Endothelial cell of umbilical vein (primary cell): Measurements from ENCODE around the gene LRRC71. TPM values are rescaled to one million over a fixed set of nuclear protein-coding genes. Genes with fewer than 3 reads are reported as not detected.

Experiments used
- BruUV-seq: library from RNA; stranded (reverse); fragments of 400-500 nt; replicated peaks from 2 replicates; lab custom pipeline; 2021; lab: Mats Ljungman, UMichigan
- CTCF ChIA-PET: fragments of 300-600, 350-600 bp; sonication (Branson Sonifier 250); formaldehyde crosslinking; loops from one replicate; lab custom pipeline; 2021; ENCODE audit warnings: antibody characterized with exemption, inconsistent platforms; lab: Charles Lee
- POLR2A ChIA-PET: fragments of 300-600, 350-600 bp; sonication (Branson Sonifier 250); formaldehyde crosslinking; loops from one replicate; lab custom pipeline; 2021; ENCODE audit warnings: antibody characterized with exemption, inconsistent platforms; lab: Charles Lee
- DNase-seq: peaks from one replicate; pipeline ENCODE4 v3.0.0-alpha.2; 2011; ENCODE audit warnings: low read depth, low spot score
- FAIRE-seq: peaks from 2 replicates; lab custom pipeline; 2011; peaks lifted over from hg19 to GRCh38; lab: Jason Lieb, UNC
- H2AFZ ChIP-seq: 2 replicates; pipeline ENCODE4 v1.6.0; 2012; ENCODE audit warnings: low read depth, low read length, control low read depth, inconsistent platforms
- H3K27ac ChIP-seq: 2 replicates; pipeline ENCODE4 v1.5.1; 2011; ENCODE audit warnings: low read depth, mild to moderate bottlenecking, control low read depth, low read length, moderate library complexity; ENCODE audit not compliant: insufficient read depth
- H3K27me3 ChIP-seq, 2 experiments: 2 replicates each; pipeline versions ENCODE4 v1.6.0 to v1.6.1; 2011; ENCODE audit warnings: low read length in 2 of 2, mixed read lengths in 1 of 2; ENCODE audit not compliant: control insufficient read depth in 2 of 2, insufficient read depth in 2 of 2
- H3K36me3 ChIP-seq, 2 experiments: 2 replicates in 1 of 2; 3 replicates in 1 of 2; pipeline ENCODE4 v1.5.1; 2011; ENCODE audit warnings: low read length in 2 of 2, mild to moderate bottlenecking in 1 of 2, moderate library complexity in 1 of 2; ENCODE audit not compliant: control insufficient read depth in 2 of 2, insufficient read depth in 2 of 2; ENCODE audit errors: extremely low read depth in 1 of 2
- H3K4me1 ChIP-seq: 3 replicates; pipeline ENCODE4 v1.5.1; 2011; ENCODE audit warnings: mild to moderate bottlenecking, low read length; ENCODE audit not compliant: control insufficient read depth, insufficient read depth; ENCODE audit errors: extremely low read depth
- H3K4me2 ChIP-seq: 2 replicates; pipeline ENCODE4 v1.6.1; 2011; ENCODE audit warnings: low read length, control low read depth, mixed read lengths; ENCODE audit not compliant: insufficient read depth
- H3K4me3 ChIP-seq, 3 experiments: fragments of 200-600 bp in 1 of 3; sonication (generic), shearing (Covaris generic) in 1 of 3; replicated peaks in 1 of 3; 2 replicates each; pipeline ENCODE4 v1.5.1; 2011 to 2016; ENCODE audit warnings: control low read depth in 3 of 3, low read length in 3 of 3, mild to moderate bottlenecking in 2 of 3, inconsistent platforms in 1 of 3, low read depth in 1 of 3, moderate library complexity in 1 of 3; ENCODE audit not compliant: insufficient read depth in 1 of 3
- H3K79me2 ChIP-seq: 2 replicates; pipeline ENCODE4 v1.6.0; 2012; ENCODE audit warnings: low read length, inconsistent platforms; ENCODE audit not compliant: control insufficient read depth, insufficient read depth
- H3K9ac ChIP-seq: replicated peaks from 2 replicates; pipeline ENCODE3; 2011; ENCODE audit warnings: low read length, control low read depth; ENCODE audit not compliant: insufficient read depth; ENCODE audit errors: extremely low read depth
- H3K9me1 ChIP-seq: replicated peaks from 3 replicates; pipeline ENCODE4 v1.6.0; 2011; ENCODE audit warnings: mild to moderate bottlenecking, low read length; ENCODE audit not compliant: control insufficient read depth, insufficient read depth; ENCODE audit errors: extremely low read depth
- H3K9me3 ChIP-seq: replicated peaks from 2 replicates; pipeline ENCODE4 v1.5.1; 2012; ENCODE audit warnings: low read length, inconsistent platforms; ENCODE audit not compliant: control insufficient read depth, insufficient read depth
- H4K20me1 ChIP-seq: replicated peaks from 2 replicates; pipeline ENCODE3; 2011; ENCODE audit warnings: mild to moderate bottlenecking, low read length; ENCODE audit not compliant: control insufficient read depth, insufficient read depth; ENCODE audit errors: extremely low read depth
- EZH2 ChIP-seq: IDR thresholded peaks from 2 replicates; pipeline ENCODE4 v1.6.1; 2012; ENCODE audit warnings: borderline replicate concordance, low read depth, mild to moderate bottlenecking, moderate library complexity, low read length, inconsistent platforms; ENCODE audit not compliant: severe bottlenecking
- FOS ChIP-seq: IDR thresholded peaks from 2 replicates; pipeline ENCODE4 v1.6.1; 2011; ENCODE audit warnings: mild to moderate bottlenecking, low read length, moderate library complexity, borderline replicate concordance; ENCODE audit not compliant: insufficient read depth
- GATA2 ChIP-seq: IDR thresholded peaks from 2 replicates; pipeline ENCODE4 v1.7.0; 2011; ENCODE audit warnings: low read depth, mild to moderate bottlenecking, moderate library complexity, mixed read lengths, low read length; ENCODE audit not compliant: insufficient read length, insufficient read depth
- JUN ChIP-seq: IDR thresholded peaks from 2 replicates; pipeline ENCODE4 v1.6.1; 2011; ENCODE audit warnings: borderline replicate concordance, low read depth; ENCODE audit not compliant: insufficient read length, insufficient read depth
- MYC ChIP-seq: IDR thresholded peaks from one replicate; pipeline ENCODE4 v1.6.1; 2011; ENCODE audit warnings: mild to moderate bottlenecking, low read depth, low read length
- POLR2A ChIP-seq: IDR thresholded peaks from 2 replicates; pipeline ENCODE4 v1.6.1; 2012; ENCODE audit warnings: low read depth, mild to moderate bottlenecking, control low read depth, low read length
- POLR2AphosphoS5 ChIP-seq: IDR thresholded peaks from 2 replicates; pipeline ENCODE4 v1.6.1; 2012; ENCODE audit warnings: low read depth, mild to moderate bottlenecking, control low read depth, low read length, moderate library complexity; ENCODE audit not compliant: insufficient read depth
- dilution Hi-C: fragments of 300-500 bp; cut with MboI; formaldehyde crosslinking; loops from one replicate; pipeline ENCODE4 v1.15.0; 2019; ENCODE audit warnings: low sequenced_read_pairs; ENCODE audit not compliant: extremely low pct_ligation_motif_present
- intact Hi-C: fragments of 100-400 bp; cut with micrococcal nuclease; formaldehyde crosslinking; loops from one replicate; pipeline ENCODE4 v1.10.0; 2022
- polyA plus RNA-seq, 4 experiments: library from polyadenylated mRNA; depleted of rRNA in 3 of 4; stranded (reverse) in 3 of 4; unstranded in 1 of 4; fragments of >200 nt; gene quantifications; 2 replicates each; pipeline versions ENCODE4 v1.2.1 to v1.2.3, GENCODE V29; 2011 to 2012; ENCODE audit warnings: missing spikeins in 1 of 4
- total RNA-seq: library from RNA; stranded (reverse); gene quantifications from 2 replicates; pipeline ENCODE4 v1.2.3, GENCODE V29; 2021
- TF ChIP-seq, protein P1 (sequence below), 2 donors: IDR thresholded peaks; 1 replicate in 1 of 2; 2 replicates in 1 of 2; pipeline ENCODE4 v1.5.1; 2011; ENCODE audit warnings: low read length in 2 of 2, mild to moderate bottlenecking in 2 of 2, moderate library complexity in 2 of 2, control low read depth in 1 of 2, inconsistent platforms in 1 of 2, low read depth in 1 of 2; ENCODE audit not compliant: insufficient read depth in 1 of 2; ENCODE audit errors: extremely low read depth in 1 of 2
- TF ChIP-seq, protein P2 (sequence below): IDR thresholded peaks from 2 replicates; pipeline ENCODE4 v1.6.1; 2011; ENCODE audit not compliant: insufficient read depth, insufficient read length

The LRRC71 gene
- total and polyA plus RNA-seq, 2 donors (not counting 3 experiments of a cell fraction or from before 2014, with no cell fraction given), result 0.35 to 0.66 TPM

DNA sequence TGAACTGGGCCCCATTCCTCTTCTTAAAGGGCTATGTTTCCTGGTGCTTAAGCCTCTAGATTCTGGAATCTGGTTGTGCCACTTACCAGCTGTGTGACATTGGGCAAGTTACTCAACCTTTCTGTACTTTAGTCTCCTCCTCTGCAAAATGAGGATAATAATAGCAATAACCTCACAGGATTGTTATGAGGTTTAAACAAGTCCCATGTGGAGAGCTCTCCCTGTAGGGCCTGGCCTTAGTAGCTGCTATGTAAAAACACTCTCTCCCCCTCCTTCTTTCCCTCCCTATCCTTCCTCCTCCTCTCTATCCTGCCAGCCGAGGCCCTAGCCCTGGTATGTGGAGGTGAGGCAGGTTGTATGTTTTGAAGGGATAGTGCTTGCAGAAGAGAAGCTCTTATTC is 35.1 kb upstream of the LRRC71 start:
- no peak overlapping the region for H2AFZ ChIP-seq
- dilution Hi-C loops, result no loop called here
- POLR2A ChIA-PET, result no interaction called here
- H3K27ac ChIP-seq, result no peak overlapping the region
- no TSS peak for BruUV-seq
- DNase-seq (no peak), FAIRE-seq (no peak)
- CTCF ChIA-PET, result interaction anchor here (0.9 to 8.4 kb wide), 6 partner anchors 25 to 196 kb away, joined by 3 to 123 read pairs (median 9); partner anchors contain the start of genes ISG20L2, METTL25B and NTRK1
- no peak overlapping the region for H3K4me2 ChIP-seq
- intact Hi-C loops, result no loop called here
- no peaks in the 10 kb centered on the region for H3K9me3 ChIP-seq
- no peak for TF ChIP-seq POLR2AphosphoS5
- TF ChIP-seq GATA2, result no peak
- no peak for TF ChIP-seq POLR2A
- TF ChIP-seq, protein P1, sequence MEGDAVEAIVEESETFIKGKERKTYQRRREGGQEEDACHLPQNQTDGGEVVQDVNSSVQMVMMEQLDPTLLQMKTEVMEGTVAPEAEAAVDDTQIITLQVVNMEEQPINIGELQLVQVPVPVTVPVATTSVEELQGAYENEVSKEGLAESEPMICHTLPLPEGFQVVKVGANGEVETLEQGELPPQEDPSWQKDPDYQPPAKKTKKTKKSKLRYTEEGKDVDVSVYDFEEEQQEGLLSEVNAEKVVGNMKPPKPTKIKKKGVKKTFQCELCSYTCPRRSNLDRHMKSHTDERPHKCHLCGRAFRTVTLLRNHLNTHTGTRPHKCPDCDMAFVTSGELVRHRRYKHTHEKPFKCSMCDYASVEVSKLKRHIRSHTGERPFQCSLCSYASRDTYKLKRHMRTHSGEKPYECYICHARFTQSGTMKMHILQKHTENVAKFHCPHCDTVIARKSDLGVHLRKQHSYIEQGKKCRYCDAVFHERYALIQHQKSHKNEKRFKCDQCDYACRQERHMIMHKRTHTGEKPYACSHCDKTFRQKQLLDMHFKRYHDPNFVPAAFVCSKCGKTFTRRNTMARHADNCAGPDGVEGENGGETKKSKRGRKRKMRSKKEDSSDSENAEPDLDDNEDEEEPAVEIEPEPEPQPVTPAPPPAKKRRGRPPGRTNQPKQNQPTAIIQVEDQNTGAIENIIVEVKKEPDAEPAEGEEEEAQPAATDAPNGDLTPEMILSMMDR (IDR thresholded peaks at IDR 0.05; ENCODE audit: extremely low read depth in 1 of 2, insufficient read depth in 1 of 2, low read depth in 1 of 2, low read length in 2 of 2), result no peak
- no peak for TF ChIP-seq EZH2
- no peak for TF ChIP-seq JUN
- TF ChIP-seq, protein P2, sequence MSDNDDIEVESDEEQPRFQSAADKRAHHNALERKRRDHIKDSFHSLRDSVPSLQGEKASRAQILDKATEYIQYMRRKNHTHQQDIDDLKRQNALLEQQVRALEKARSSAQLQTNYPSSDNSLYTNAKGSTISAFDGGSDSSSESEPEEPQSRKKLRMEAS, result no peak
- no peak for TF ChIP-seq MYC
- TF ChIP-seq FOS, result no peak
- H3K36me3 ChIP-seq, result no peaks in the 10 kb centered on the region
- no peaks in the 10 kb centered on the region for H4K20me1 ChIP-seq
- no peaks in the 10 kb centered on the region for H3K4me1 ChIP-seq
- no peak overlapping the region for H3K9ac ChIP-seq
- peaks cover 5 to 22% of the 10 kb centered on the region in 2 experiments for H3K27me3 ChIP-seq
- H3K9me1 ChIP-seq, result no peaks in the 10 kb centered on the region
- H3K79me2 ChIP-seq, result no peaks in the 10 kb centered on the region
- H3K4me3 ChIP-seq, result no peak overlapping the region
